ENCODE measurements around the gene OR10AG1. TPM values are rescaled to one million over a fixed set of nuclear protein-coding genes. Genes with fewer than 3 reads are reported as not detected.

Gene OR10AG1
- total and polyA plus RNA-seq, 4 donors: not detected

DNA sequence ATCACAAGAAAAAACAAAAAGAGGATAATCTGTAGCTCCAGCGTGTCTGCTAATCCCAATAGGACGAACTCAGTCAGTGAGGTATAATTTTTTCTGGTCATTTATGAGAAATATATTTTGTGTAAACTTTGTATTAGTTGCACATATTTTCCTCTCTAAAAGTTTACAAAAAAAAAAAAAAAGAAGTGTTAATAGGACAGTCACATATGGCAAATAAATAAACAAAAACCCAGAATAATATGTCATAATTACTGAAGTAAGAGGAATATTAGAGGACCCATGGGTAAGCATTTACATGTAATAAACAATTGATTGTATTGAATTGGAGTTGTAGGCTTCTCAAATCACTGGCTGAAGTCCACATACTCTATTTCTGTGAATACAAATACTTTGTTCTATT, 24.8 kb upstream of the OR10AG1 start, which contains the start of gene OR5F1:
Gene OR5F1 (minus strand): TSS at position 101 of the 400 bp plus-strand sequence. CDS start 0 bp downstream, at position 101.
- Histone ChIP-seq H3K27ac (ENCODE audit: low read depth in 1 of 2, low read length in 1 of 2) (no peak within 1 kb of the TSS), H3K4me3 (no peak within 1 kb of the TSS), H3K27me3 (ENCODE audit: control insufficient read depth in 3 of 3, insufficient read depth in 3 of 3, low read length in 2 of 3) (no peaks in the 10 kb centered on the region), H3K9me3 (ENCODE audit: control insufficient read depth in 4 of 4, insufficient read depth in 3 of 4, low read length in 3 of 4) (no peaks in the 10 kb centered on the region), H3K9ac (ENCODE audit: insufficient read depth in 1 of 2, low read length in 2 of 2) (no peak within 1 kb of the TSS), H3K4me1 (ENCODE audit: control insufficient read depth in 5 of 5, insufficient read depth in 5 of 5, low read length in 5 of 5) (no peaks in the 10 kb centered on the region), H3K36me3 (ENCODE audit: control insufficient read depth in 4 of 4, insufficient read depth in 4 of 4, low read length in 4 of 4) (no peaks in the 10 kb centered on the region)
- no peak for DNase-seq
- TF ChIP-seq, protein P1, sequence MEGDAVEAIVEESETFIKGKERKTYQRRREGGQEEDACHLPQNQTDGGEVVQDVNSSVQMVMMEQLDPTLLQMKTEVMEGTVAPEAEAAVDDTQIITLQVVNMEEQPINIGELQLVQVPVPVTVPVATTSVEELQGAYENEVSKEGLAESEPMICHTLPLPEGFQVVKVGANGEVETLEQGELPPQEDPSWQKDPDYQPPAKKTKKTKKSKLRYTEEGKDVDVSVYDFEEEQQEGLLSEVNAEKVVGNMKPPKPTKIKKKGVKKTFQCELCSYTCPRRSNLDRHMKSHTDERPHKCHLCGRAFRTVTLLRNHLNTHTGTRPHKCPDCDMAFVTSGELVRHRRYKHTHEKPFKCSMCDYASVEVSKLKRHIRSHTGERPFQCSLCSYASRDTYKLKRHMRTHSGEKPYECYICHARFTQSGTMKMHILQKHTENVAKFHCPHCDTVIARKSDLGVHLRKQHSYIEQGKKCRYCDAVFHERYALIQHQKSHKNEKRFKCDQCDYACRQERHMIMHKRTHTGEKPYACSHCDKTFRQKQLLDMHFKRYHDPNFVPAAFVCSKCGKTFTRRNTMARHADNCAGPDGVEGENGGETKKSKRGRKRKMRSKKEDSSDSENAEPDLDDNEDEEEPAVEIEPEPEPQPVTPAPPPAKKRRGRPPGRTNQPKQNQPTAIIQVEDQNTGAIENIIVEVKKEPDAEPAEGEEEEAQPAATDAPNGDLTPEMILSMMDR (IDR thresholded peaks at IDR 0.05; ENCODE audit: control extremely low read depth, extremely low read depth): no peak
- ATAC-seq (ENCODE audit: insufficient read depth, low FRiP score): no peak
- 75 to 85% methylated on average over 2 of the region's 2 CpGs for WGBS, 2 donors

DNA sequence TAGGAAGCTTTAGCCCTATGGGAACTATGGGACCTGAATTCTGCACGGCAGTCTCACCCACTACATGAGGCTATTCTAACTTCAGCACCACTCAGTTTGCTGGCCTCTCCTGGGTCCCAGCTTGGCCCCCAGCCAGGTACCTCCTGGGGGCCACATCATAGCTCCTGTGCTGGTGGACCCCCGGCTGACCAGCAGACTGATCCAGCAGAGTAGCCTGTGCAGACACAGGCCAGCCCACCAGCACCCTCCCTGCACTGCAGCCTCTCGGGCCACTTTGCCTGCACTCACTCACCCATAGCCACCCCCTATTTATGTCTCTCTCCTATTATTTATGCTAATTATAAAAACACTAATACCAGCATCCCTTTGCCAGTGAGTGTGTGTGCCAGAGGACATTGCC, 1.2 kb upstream of the OR10AG1 start:
- H3K36me3 ChIP-seq (ENCODE audit: control insufficient read depth in 4 of 4, insufficient read depth in 4 of 4, low read length in 4 of 4): no peaks in the 10 kb centered on the region
- H3K9me3 ChIP-seq (ENCODE audit: control insufficient read depth in 4 of 4, insufficient read depth in 3 of 4, low read length in 3 of 4): no peaks in the 10 kb centered on the region
- no peak overlapping the region for H3K9ac ChIP-seq (ENCODE audit: insufficient read depth in 1 of 2, low read length in 2 of 2)
- ATAC-seq (ENCODE audit: insufficient read depth, low FRiP score): no peak
- no peak for DNase-seq
- 88 to 95% methylated on average over 3 of the region's 3 CpGs for WGBS, 2 donors
- H3K27me3 ChIP-seq (ENCODE audit: control insufficient read depth in 3 of 3, insufficient read depth in 3 of 3, low read length in 2 of 3): no peaks in the 10 kb centered on the region
- TF ChIP-seq, protein P1 (IDR thresholded peaks at IDR 0.05; ENCODE audit: control extremely low read depth, extremely low read depth): no peak
- no peak overlapping the region for H3K27ac ChIP-seq (ENCODE audit: low read depth in 1 of 2, low read length in 1 of 2)
- no peaks in the 10 kb centered on the region for H3K4me1 ChIP-seq (ENCODE audit: control insufficient read depth in 5 of 5, insufficient read depth in 5 of 5, low read length in 5 of 5)
- no peak overlapping the region for H3K4me3 ChIP-seq

DNA sequence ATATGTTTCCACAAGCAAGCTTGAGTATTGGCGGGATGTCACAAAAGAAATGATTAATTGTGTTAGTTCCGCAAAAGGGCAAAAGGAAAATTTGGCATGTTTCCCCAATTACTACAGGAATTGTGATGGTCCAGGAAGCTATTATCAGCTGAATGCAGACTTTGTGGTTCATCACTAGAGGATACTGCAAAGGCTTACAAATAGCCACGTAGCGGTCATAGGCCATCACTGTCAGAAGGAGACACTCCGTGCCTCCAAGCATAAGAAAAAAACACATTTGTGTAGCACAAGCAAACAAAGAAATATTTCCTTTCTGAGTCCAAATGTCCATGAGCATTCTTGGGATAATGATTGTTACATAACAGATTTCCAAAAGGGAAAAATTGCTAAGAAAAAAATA, 1.8 kb downstream of the OR10AG1 start:
- Histone ChIP-seq H3K4me1 (ENCODE audit: control insufficient read depth in 5 of 5, insufficient read depth in 5 of 5, low read length in 5 of 5) (no peaks in the 10 kb centered on the region), H3K9me3 (ENCODE audit: control insufficient read depth in 4 of 4, insufficient read depth in 3 of 4, low read length in 3 of 4) (no peaks in the 10 kb centered on the region), H3K27me3 (ENCODE audit: control insufficient read depth in 3 of 3, insufficient read depth in 3 of 3, low read length in 2 of 3) (no peaks in the 10 kb centered on the region), H3K36me3 (ENCODE audit: control insufficient read depth in 4 of 4, insufficient read depth in 4 of 4, low read length in 4 of 4) (no peaks in the 10 kb centered on the region), H3K27ac (ENCODE audit: low read depth in 1 of 2, low read length in 1 of 2) (no peak overlapping the region), H3K4me3 (no peak overlapping the region), H3K9ac (ENCODE audit: insufficient read depth in 1 of 2, low read length in 2 of 2) (no peak overlapping the region)
- no peak for DNase-seq
- no peak for ATAC-seq (ENCODE audit: insufficient read depth, low FRiP score)
- 80 to 86% methylated on average over 5 of the region's 5 CpGs for WGBS, 2 donors
- TF ChIP-seq, protein P1 (IDR thresholded peaks at IDR 0.05; ENCODE audit: control extremely low read depth, extremely low read depth): no peak

DNA sequence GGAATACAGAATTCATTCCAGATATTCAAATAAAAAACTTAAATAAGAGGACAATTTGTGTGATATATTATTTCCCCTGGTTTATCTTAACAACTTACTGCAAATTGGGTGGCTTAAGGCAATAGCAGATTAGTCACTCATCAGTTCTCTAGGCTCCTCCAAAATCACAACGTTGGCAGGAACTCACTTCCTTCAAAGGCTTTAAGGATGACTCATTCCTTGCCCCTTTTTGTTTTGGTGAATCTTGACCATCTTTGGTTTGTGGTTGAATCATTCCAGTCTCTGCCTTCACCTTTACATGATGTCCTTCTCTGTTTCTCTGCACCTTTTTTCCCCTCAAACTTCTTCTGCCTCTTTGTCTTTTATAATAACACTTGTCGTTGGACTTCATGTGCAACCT, 3.4 kb downstream of the OR10AG1 start:
- H3K9ac ChIP-seq (ENCODE audit: insufficient read depth in 1 of 2, low read length in 2 of 2): no peak overlapping the region

More for the DNA sequence above, 3.4 kb downstream of the OR10AG1 start:
- 73 to 84% methylated on average over 2 of the region's 2 CpGs for WGBS, 2 donors
- DNase-seq: no peak
- H3K4me1 ChIP-seq (ENCODE audit: control insufficient read depth in 5 of 5, insufficient read depth in 5 of 5, low read length in 5 of 5): no peaks in the 10 kb centered on the region
- H3K9me3 ChIP-seq (ENCODE audit: control insufficient read depth in 4 of 4, insufficient read depth in 3 of 4, low read length in 3 of 4): no peaks in the 10 kb centered on the region
- H3K27me3 ChIP-seq (ENCODE audit: control insufficient read depth in 3 of 3, insufficient read depth in 3 of 3, low read length in 2 of 3): no peaks in the 10 kb centered on the region
- ATAC-seq (ENCODE audit: insufficient read depth, low FRiP score): no peak
- H3K27ac ChIP-seq (ENCODE audit: low read depth in 1 of 2, low read length in 1 of 2): no peak overlapping the region
- TF ChIP-seq, protein P1 (IDR thresholded peaks at IDR 0.05; ENCODE audit: control extremely low read depth, extremely low read depth): no peak
- no peaks in the 10 kb centered on the region for H3K36me3 ChIP-seq (ENCODE audit: control insufficient read depth in 4 of 4, insufficient read depth in 4 of 4, low read length in 4 of 4)
- H3K4me3 ChIP-seq: no peak overlapping the region
